Adrenal gland (tissue), 12 donors: ENCODE measurements around the gene KRTAP10-1. TPM values are rescaled to one million over a fixed set of nuclear protein-coding genes. Genes with fewer than 3 reads are reported as not detected.
"Not testable (repeated sequence)": the region's sequence is repeated elsewhere in the genome, so short reads cannot be mapped to it uniquely, and the experiment has no call there.

Experiments used
- DNase-seq, 7 donors: peaks; one replicate each; pipeline ENCODE4 v3.0.0-alpha.2; 2019 to 2020
- H3K27ac ChIP-seq, 5 donors: fragments of 200-600 bp; sonication (generic) in 4 of 5; 1 replicate in 3 of 5; 2 replicates in 2 of 5; pipeline versions ENCODE4 v1.5.1 to v1.8.0; 2016 to 2020; ENCODE audit warnings: mild to moderate bottlenecking in 1 of 5
- H3K27me3 ChIP-seq: fragments of 200-600 bp; 2 replicates; pipeline ENCODE4 v1.8.0; 2021
- H3K36me3 ChIP-seq, 2 donors: fragments of 200-600 bp; replicated peaks in 1 of 2; 1 replicate in 1 of 2; 2 replicates in 1 of 2; pipeline versions ENCODE4 v1.5.1 to v1.8.0; 2018 to 2022
- H3K4me1 ChIP-seq, 2 donors: fragments of 200-600 bp; replicated peaks in 1 of 2; 1 replicate in 1 of 2; 2 replicates in 1 of 2; pipeline versions ENCODE4 v1.5.1 to v1.8.0; 2018 to 2021
- H3K4me3 ChIP-seq, 4 donors: fragments of 200-600 bp; sonication (generic) in 3 of 4; one replicate each; pipeline ENCODE4 v1.5.1; 2016 to 2018
- H3K9me3 ChIP-seq, 3 donors: fragments of 200-600 bp; sonication (generic) in 1 of 3; replicated peaks in 1 of 3; 1 replicate in 2 of 3; 2 replicates in 1 of 3; pipeline versions ENCODE4 v1.5.1 to v1.8.0; 2016 to 2021
- CTCF ChIP-seq, 6 experiments: fragments of 450-650 bp in 4 of 6; fragments of 200-600 bp in 2 of 6; sonication (generic) in 1 of 6; IDR thresholded peaks; 1 replicate in 5 of 6; 2 replicates in 1 of 6; pipeline versions ENCODE4 v1.5.1 to v1.8.0; 2016 to 2021; ENCODE audit warnings: antibody characterized with exemption in 6 of 6, mild to moderate bottlenecking in 2 of 6, moderate library complexity in 1 of 6
- POLR2A ChIP-seq, 2 donors: fragments of 450-650 bp; IDR thresholded peaks; one replicate each; pipeline ENCODE4 v1.6.1; 2017; ENCODE audit warnings: antibody characterized with exemption in 2 of 2, mild to moderate bottlenecking in 2 of 2, moderate library complexity in 1 of 2
- WGBS, 4 donors: extraction: QIAGEN DNeasy Blood & Tissue Kit in 2 of 4; methylation state at CpG; one replicate each; pipeline versions ENCODE4 v1.1.5 to v1.1.7; 2013 to 2017; 5-methylcytosine and 5-hydroxymethylcytosine counted together
- intact Hi-C, 2 donors: fragments of 100-400 bp; cut with DNase I; formaldehyde crosslinking; loops; one replicate each; pipeline versions ENCODE4 v1.14.1 to v1.15.0; 2022 to 2023
- polyA plus RNA-seq, 3 donors: library from polyadenylated mRNA; stranded (reverse); fragments of 200-250 nt in 2 of 3; fragments of 350-450 nt in 1 of 3; fragmentation: Illumina TruSeq in 1 of 3; extraction: RNeasy Lipid Tissue Mini Kit (QIAGEN cat#74804) in 1 of 3; gene quantifications; one replicate each; pipeline ENCODE4 v1.2.3, GENCODE V29; 2013 to 2014
- total RNA-seq, 9 donors: library from RNA; depleted of rRNA in 4 of 9; stranded (reverse); fragments of >200 nt in 4 of 9; fragments of 120-200 nt in 1 of 9; fragmentation: NEBNext Ultra II Directional in 1 of 9; extraction: Animal tissue kit (Norgen Biotek cat#: 25700) in 1 of 9; gene quantifications; one replicate each; pipeline versions ENCODE4 v1.1.0 to v1.2.4, GENCODE V29; 2013 to 2023
- donor health status: healthy with polysubstance abuse.
- donor health status: Bipolar disorder and iron deficiency.
- donor health status: DM: yes; HTN: yes; CAD: no.
- donor health status: DM: no; HTN: no; CAD: no.
- donor health status: DM: no; HTN: no; CAD: no.
- donor health status: DM: yes; HTN: yes; CAD: no.

The KRTAP10-1 gene
- total and polyA plus RNA-seq, 12 donors, result not detected

- intact Hi-C loops, result no loop called here
- Histone ChIP-seq H3K27ac (no peak overlapping the region), H3K27me3 (peaks cover 15% of the 10 kb centered on the region), H3K9me3 (peaks cover 0 to 7% (median 0%) of the 10 kb centered on the region in 3 donors), H3K4me3 (no peak overlapping the region), H3K4me1 (no peaks in the 10 kb centered on the region), H3K36me3 (no peaks in the 10 kb centered on the region)
- WGBS, 4 donors, result 9 to 31% (median 23%) methylated on average over 10 to 11 of the region's 11 CpGs
- no peak for DNase-seq
- no peak for TF ChIP-seq POLR2A (IDR thresholded peaks at IDR 0.05)
- no peak for TF ChIP-seq CTCF (IDR thresholded peaks at IDR 0.05)
Observed at GRCh38 chr21:44583089-44583799, 43.2 kb upstream of the KRTAP10-1 start.

GRCh38 chr21:44582055-44582454, 42.1 kb upstream of the KRTAP10-1 start:
- Histone ChIP-seq H3K36me3 (no peaks in the 10 kb centered on the region), H3K4me3 (no peak overlapping the region), H3K4me1 (no peaks in the 10 kb centered on the region), H3K27me3 (peaks cover 15% of the 10 kb centered on the region), H3K27ac (no peak overlapping the region), H3K9me3 (peaks cover 0 to 7% (median 0%) of the 10 kb centered on the region in 3 donors)
- peak in 1 of 7 donors; percentile 35 for DNase-seq
- 63 to 75% (median 69%) methylated on average over 14 to 15 of the region's 15 CpGs for WGBS, 4 donors
- TF ChIP-seq POLR2A (IDR thresholded peaks at IDR 0.05) (no peak), CTCF (IDR thresholded peaks at IDR 0.05) (no peak)
- intact Hi-C loops, result no loop called here

GRCh38 chr21:44581158-44581557, 41.2 kb upstream of the KRTAP10-1 start:
- TF ChIP-seq POLR2A (IDR thresholded peaks at IDR 0.05) (no peak), CTCF (IDR thresholded peaks at IDR 0.05) (no peak)
- H3K27ac ChIP-seq, result no peak overlapping the region
- no peaks in the 10 kb centered on the region for H3K36me3 ChIP-seq
- H3K27me3 ChIP-seq, result peaks cover 11% of the 10 kb centered on the region
- intact Hi-C loops, result no loop called here
- 79 to 83% (median 80%) methylated on average over 3 of the region's 3 CpGs for WGBS, 4 donors
- H3K4me1 ChIP-seq, result no peaks in the 10 kb centered on the region
- H3K9me3 ChIP-seq, result peaks cover 0 to 7% (median 0%) of the 10 kb centered on the region in 3 donors
- H3K4me3 ChIP-seq, result no peak overlapping the region
- DNase-seq, result no peak

- H3K27me3 ChIP-seq, intact Hi-C loops: not testable (repeated sequence)
- DNase-seq, result peak in 1 of 7 donors; percentile 9
Observed at GRCh38 chr21:44580231-44580821, 40.3 kb upstream of the KRTAP10-1 start, which contains the start of gene KRTAP10-5. Gene KRTAP10-5, minus strand, starts transcription at chr21:44580604. Its CDS starts 26 bp downstream, at chr21:44580578.

More at GRCh38 chr21:44580231-44580821, 40.3 kb upstream of the KRTAP10-1 start, which contains the start of gene KRTAP10-5:
- H3K4me3 ChIP-seq, H3K9me3 ChIP-seq, H3K27ac ChIP-seq, H3K36me3 ChIP-seq, H3K4me1 ChIP-seq: not testable (repeated sequence)
- 38 to 49% (median 43%) methylated on average over 14 to 19 of the region's 19 CpGs for WGBS, 4 donors
